ENCODE data around the gene ADGRG6.
A peak's percentile ranks its signal among the peaks of the same experiment; 100 is the strongest.

ADGRG6 gene

DNA sequence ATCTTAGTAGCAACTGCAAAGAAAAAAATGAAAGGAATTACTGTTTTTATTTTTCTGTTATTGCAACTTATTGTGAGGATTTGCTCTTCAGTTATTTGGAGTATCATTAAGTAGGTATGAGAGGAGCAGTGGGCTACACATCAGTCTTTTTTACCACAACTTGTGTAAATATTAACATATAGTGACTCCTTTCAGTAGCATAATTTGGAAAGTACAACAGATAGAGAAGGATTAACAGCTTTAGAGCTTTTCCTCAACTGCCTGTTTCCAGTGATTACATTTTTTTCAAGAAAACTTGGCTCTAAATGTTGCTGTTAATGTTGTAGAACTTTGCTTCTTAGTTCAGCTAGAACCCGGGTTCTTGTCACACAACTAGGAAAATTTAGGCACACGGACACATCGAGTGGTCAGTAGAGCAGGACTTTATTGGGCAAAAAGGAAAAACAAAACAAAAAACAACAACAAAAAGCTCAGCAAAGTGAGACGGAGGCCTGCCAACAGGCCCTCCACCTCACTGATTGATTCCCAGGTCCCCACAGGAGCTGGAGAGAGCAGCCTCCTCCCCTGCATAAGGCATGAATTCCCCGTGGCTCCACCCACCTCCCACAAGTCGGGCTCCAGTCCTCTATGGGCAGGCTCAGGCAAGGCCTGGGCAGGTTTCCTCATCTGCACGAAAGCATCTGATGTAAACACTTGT lies 75.1 kb downstream of the ADGRG6 start:
- DNase-seq (ENCODE audit: low spot score): peak; percentile 25

DNA sequence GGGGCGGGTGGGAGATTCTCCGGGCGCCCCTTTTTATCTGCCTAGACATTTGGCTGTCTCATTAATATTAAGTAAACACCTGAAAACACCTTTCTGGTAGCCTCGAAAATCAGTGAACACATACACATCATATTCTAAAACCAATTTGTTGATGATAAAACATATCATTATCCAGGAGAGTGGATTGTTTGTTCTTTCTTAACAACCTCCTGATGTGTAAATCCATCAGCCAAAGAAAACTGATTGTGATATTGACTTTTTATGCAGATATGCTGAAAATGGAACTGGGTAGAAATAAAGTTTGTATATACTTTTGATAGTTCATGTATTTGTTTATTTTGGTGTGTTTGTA lies 75.7 kb downstream of the ADGRG6 start:
- no peak for DNase-seq (ENCODE audit: low spot score)

DNA sequence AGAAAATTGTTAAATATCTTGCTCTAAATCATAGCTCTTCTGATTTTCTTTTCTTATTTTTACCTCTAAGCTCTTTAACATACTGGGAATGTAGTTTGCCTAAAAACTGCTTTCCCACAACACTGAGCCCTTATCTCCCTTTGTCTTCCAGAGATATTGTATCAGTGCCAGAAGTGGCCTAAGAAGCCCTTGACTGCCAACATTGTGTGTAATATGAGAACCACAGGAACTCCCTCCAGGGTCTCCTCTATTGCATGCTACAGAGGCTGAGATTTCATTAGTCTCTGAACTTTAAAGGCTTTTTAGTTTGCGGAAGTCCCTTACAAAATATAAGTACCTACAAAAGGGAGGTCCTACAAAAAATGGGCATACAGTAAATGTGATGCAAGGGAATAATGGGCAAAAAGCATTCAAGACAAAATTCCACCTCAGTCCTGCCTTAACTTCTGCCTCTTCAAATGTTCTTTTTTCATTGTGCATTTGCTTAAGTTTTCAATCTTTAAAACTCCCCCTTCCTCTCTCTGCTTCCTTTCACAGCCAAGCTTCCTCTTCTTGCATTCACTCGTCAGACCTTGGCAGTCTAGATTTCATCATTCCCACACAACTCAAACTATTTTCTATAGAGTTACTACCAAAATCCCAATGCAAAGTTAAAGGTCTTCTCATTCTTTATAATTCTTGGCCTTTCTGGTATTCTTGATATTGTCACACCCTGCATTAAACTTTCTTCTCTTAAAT lies 76.5 kb downstream of the ADGRG6 start:
- DNase-seq (ENCODE audit: low spot score): peak; percentile 29

DNA sequence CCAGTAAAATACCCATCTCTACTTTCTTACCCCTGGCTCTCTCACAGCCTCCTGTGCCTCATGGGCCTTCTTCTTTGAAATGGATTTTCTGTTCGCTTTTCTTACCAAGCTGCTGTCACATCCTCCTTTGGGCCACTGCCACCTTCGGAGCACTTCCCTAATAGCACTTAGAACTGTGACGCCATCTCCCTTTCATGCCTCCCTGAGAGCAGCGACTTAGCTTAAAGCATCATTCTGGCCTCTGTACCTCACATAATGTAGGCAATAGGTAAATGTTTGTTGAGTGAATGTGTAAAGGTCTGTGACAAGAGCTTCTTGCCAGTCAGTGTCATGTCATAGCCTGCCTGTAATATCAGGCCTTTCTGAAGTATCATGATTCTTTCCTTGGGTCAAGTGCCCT lies 78.8 kb downstream of the ADGRG6 start:
- DNase-seq (ENCODE audit: low spot score): no peak

DNA sequence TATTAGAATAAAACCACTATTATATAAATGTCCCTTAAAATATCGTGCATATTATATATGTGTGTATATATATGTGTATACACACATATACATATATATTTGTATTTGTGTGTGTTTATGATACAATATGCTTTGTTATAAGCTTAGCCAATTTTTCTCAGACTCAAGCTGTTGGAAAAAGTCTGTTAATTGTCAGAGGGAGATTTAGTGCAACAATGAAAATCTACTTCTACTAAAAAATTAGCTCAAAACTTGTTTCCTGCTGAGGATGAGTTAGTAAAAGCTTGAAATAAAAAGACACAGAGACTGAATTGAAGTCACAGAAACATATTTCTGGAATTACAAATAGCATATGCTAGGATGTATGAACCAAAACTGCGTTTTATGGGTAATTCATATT lies 79.4 kb downstream of the ADGRG6 start:
- no peak for DNase-seq (ENCODE audit: low spot score)

DNA sequence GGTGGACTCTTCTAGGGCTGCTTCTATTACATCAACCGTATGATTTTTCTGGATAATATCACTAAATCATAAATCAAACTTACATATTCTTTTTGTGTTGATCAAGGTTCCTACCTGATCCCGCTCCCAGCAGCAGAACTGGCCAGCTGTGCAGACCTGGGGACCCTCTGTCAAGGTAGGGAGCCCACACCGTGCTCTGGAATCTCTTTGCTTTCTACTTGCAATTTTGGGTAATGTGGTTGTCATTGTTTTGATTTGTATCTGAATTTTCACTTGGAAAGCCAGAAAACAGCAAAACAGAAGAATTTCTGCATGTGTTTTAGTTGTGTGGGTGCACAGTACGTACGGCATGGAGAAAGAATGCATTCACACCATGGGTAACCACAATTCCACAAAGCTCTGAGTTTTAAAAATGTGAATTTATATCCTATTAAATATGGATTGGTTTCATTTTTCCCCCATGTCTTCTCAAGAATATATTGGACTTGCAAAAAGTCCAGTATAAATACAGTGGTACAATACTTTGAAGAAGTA lies 80.1 kb downstream of the ADGRG6 start:
- DNase-seq (ENCODE audit: low spot score): no peak

DNA sequence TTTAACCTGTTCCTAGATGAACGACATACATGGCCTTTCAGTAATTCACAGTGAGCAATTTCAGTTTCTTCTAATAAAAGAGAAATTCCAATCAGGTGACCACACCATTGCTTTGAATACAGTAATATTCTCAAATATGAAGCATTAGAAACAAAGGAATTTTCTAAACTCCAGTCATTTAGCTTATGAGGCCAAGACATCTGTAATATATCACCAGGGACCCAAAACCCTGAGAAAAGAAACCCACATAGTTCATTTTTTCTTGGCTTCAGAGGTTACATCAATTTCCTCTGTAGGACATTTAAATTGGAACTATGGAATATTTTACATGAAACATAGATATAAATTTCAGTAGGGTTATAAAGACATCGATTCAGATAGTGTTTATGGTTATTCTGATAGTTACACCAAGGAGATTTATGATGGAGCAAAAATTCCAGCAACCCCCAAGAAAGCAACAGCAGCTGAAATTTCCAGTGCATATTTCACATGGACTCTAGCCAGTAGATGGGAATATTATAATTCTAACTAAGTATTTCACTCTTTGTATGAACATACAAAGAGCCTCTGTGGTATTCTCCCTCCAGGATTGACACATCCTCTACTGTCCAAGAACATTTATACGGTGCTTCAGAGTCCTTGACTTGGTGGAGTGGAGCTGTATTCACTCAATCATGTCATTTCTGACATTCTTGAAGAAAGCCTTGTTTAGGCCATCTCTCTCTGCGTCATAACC lies 82.9 kb downstream of the ADGRG6 start:
- no peak for DNase-seq (ENCODE audit: low spot score)

DNA sequence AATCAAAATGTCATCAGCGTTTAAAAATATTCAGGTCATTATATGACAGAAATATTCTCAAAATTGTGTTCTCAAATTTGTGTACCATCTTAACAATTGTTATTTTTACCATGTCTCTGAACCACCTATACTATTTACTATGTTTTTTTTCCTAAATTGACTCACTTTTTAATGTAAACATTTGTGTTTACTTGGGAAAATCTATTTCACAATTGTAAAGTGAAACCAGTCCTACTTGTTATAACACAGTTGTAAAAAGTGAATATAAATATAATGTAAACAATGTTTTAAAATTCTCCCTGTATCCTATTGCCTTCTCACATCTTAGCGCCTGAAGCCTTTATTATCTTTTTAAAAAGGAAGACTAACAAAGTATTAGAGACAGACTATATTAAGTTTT lies 83.5 kb downstream of the ADGRG6 start:
- no peak for DNase-seq (ENCODE audit: low spot score)

DNA sequence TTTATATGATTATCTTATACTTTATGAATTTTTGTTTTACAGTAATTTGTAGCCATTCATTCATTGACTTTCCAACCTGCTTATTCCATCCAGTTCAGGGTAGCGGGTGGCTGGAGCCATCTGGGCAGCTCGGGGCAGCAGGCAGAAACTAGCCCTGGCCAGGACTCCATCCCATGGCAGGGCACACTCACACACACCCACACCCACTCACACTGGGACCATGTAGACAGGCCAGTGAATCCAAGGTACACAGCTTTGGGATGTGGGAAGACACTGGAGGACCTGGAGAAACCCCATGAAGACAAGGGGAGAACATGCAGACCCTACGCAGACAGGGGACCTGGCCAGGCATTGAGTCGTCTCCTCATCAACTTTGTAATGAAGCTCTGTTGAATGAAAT lies 84.8 kb downstream of the ADGRG6 start:
- DNase-seq (ENCODE audit: low spot score): no peak

DNA sequence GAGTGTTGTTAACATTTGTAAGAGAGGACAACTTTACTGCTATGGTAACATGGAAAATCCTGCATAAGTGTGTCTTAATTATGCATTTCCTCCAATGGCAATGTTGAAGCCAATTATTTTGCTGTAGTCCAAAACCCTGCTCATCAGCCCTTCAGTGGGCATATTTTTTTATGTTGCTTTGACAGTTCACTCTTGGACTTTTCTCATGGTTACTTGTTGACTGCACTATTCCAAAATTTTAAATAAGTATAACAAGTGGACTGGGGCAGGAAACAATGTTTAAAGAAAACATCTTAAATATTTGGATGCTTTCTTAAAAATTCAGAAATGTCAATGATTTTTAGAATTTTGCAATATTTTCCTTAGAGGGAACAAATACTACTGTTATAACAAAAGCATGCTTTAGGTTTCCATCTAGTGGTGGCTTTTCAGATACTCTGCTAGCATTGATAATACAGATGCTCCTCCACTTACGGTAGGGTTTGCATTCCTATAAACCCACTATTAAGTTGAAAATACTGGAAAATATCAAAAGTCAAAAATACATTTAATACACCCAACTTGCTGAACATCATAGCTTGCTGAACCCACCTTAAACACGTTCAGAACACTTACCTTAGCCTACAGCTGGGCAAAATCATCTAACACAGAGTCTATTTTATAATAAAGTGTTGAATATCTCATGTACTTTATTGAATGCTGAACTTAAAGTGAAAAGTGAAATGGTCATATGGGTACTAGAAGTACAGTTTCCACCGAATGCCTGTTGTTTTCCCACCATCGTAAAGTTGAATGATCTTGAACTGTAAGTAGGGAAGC lies 86.4 kb downstream of the ADGRG6 start:
- no peak for DNase-seq (ENCODE audit: low spot score)

DNA sequence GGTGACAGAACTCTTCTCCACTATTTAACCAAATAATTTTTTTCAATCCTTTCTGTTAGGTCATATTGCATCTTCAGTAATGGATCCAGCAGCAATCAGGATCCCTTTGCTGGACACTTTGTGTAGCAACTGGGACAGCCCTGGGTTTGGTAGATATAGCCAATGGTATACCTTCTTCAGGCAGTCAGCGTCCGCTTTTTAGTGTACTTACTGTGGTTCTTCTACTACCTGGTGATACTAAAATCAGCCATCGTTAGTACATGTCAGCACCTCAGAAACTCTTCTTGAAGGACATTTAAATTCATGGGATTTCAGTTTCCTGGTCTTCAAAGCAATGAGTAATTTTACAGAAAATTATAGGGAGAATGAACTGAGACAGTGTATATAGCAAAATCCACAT lies 93.5 kb downstream of the ADGRG6 start:
- no peak for DNase-seq (ENCODE audit: low spot score)

DNA sequence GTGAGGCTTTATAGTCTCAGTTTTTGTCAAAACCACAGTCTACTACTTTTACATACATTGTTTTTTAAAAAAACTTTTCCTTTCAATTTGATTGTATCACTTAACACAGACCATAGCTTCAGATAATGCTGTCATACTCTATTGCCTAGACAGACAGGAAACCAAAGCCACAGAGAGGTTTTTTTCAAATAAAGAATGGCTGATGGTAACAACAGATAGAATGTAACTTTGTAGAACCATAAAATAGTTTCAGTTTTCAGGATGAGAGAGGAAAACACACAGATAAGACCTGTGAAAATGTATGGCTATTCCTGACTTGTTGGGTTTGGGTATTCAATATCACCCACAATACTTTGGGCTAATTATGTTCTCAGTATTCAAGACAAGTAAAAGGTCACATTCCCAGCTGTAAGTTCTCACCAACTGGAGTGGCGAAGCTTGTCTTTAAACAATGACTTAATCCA lies 94.0 kb downstream of the ADGRG6 start:
- no peak for DNase-seq (ENCODE audit: low spot score)

DNA sequence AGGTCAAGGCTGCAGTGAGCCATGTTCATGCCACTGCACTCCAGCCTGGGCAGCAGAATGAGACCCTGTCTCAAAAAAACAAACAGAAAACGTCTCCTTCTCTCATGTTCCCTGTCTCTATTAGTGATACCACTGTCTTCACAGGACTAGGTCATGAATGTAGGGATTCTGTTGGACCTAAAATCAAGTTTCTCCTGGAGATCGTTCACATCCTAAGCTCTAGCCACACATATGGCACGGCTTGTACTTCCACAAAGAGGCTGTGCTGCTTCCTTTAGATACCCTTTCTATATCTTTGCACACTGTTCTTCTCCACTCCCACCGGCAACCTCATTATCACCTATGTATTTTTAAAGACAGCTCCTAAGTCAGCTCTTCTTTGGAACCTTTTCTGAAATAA lies 96.5 kb downstream of the ADGRG6 start:
- DNase-seq (ENCODE audit: low spot score): no peak

DNA sequence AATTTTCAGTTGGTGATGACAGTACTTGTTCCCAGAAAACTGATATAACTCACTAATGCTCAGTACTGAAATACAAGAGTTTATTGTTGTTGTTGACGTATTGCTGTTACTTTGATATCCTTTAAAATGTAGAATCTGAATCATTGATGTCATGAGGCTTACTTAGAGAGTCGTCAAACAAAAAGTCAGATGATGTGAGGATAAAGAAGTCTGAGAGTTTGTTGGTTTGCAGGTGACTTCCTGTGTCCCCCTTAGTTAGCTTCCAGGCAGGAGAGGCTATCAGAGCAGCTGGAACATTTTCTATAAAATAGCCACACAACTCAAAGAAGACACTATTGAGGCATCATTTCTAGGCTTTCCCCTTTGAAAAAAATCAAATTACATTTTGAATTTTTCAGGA lies 97.9 kb downstream of the ADGRG6 start:
- DNase-seq (ENCODE audit: low spot score): no peak

DNA sequence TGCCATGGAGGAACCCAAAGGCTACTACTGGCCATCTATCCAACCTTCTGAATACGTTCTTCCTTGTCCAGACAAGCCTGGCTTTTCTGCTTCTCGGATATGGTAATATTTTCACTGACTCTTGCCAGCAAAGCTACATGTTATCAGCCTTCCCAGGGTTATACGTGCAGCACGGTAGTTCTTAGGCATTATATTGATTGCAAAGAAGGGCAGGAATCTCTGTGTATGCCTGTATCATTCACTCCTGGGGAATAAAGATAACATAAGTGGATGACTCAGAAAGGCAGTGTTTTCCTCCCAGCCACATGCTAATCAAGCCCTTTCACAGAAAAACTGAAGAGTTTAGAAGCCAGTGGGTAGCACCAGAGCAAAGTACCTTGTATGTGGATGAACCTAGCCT lies 98.7 kb downstream of the ADGRG6 start:
- no peak for DNase-seq (ENCODE audit: low spot score)

DNA sequence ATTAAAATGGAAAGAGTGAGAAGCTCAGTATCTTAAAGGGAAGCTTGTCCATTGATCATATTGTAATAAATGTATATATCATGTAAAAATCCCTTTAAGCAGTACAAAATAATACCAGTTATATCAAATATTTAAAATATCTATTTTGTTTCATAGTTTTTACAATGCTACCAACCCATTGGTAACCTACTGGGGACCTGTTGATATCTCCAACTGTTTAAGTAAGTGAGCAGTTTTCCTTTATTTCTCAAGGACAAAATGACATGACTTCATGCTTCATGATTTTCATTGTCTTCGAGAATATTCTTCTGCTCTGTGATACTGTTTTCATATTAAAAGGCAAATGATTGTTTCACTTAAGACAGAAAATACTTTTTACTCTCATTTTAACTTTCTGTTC lies 100.0 kb downstream of the ADGRG6 start:
- DNase-seq (ENCODE audit: low spot score): no peak

DNA sequence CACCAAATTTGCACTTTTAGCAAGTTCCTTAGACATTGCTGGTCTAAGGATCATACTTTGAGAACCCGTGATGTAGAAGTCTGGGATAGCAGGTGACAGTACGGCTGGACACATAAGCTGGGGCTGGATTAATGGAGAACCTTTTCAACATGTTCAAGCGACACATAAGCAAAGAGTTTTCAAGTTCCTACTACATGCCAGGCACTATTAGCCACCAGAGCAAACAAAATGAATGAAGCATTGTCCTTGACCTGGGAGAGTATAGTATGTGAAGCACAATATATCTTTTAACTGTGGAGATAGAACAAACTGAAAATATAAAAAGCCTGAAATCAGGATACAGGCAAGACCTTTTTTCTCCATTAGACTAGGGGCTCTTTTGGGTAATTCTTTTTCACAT lies 102.9 kb downstream of the ADGRG6 start:
- DNase-seq (ENCODE audit: low spot score): no peak

DNA sequence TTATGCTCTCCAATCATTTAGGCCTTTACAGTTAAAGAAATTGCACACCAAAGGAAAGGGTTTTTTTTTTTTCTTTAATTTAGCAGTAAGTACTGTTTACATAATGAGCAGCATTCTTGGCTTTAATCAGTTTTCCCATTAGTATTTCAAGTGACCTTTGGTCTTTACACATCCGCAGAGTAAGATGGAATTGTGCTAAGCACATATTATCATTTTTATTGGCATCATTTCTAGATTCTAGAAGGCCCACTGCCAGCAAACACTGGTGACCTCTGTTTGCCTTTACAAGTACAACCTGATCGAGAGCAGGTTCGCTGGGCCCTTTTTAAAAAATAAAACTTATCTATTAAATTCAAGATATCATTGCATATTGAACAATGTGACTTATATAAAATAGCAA lies 104.3 kb downstream of the ADGRG6 start:
- DNase-seq (ENCODE audit: low spot score): no peak

DNA sequence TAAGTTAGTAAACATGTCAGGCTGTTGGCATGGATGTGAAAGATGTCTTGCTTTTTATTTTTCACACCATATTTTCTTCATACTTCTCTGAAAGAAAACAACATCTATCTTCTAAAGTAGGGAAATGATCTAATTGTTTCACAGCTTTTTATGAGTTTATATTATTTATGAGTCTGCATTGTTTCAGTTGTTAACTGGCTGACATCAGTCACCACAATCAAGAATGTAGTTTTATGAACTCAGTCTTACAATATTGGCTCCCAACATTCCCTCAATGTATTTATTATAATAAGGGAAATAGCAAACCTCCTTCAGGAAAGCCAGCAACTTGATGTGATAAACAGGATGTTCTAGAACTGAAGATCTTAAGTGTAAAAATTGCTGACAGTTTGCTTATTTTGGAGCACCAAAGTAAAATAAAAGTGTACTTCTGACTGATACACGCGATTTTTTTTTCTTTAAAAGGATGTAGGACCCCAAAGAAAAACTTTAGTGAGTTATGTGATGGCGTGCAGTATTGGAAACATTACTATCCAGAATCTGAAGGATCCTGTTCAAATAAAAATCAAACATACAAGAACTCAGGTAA lies 106.0 kb downstream of the ADGRG6 start:
- no peak for DNase-seq (ENCODE audit: low spot score)

DNA sequence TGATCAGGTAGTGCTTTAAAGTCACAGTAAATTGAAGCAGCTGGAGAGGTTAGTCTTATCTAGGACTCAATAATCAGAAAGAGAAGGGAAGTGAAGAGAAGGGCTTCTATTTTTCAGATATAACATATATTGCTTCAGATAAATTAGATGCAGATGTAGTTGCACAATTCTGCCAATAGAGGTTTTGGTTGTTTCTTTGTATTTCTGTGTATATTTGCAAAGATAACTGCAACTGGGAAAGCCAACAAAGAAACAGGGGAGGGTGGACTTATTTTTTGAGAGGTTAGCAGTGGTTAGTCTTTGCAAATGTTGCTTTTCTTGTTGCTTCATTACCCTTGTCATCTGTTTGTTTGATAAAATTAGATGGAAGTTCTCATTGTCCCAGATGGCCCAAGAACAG lies 106.6 kb downstream of the ADGRG6 start:
- DNase-seq (ENCODE audit: low spot score): no peak

DNA sequence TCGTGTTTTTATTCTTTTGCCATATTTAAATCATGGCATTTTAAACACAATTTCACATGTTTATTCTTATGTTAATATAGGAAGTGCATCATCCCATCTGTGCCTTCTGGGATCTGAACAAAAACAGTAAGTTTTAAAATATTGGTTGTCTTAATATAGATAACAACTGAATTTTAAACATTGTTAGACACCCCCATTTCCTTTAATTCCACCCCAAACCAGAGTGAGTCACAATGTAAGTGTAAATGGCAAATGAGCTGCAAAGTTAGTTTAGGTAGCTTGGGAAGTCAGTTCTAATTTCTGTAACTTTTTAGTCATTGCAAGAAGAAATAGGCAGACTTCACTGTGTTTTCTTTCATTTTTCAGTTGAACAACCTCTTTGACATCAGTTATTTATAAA lies 108.0 kb downstream of the ADGRG6 start:
- no peak for DNase-seq (ENCODE audit: low spot score)

DNA sequence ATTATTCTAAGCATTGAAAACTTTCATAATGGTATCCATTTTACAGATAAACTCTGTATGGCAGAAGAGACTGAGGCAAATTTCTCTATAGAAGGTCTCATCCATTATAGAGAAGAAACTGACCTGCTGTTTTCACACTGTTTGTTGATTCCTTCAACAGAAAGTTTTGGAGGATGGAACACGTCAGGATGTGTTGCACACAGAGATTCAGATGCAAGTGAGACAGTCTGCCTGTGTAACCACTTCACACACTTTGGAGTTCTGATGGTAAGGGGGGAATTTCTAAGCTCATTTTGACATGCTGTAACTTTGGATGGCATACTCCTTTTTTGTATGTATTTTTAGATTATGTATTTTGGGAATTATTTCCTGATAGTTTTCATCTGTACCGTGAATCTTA lies 109.3 kb downstream of the ADGRG6 start:
- DNase-seq (ENCODE audit: low spot score): no peak

All from D341Med (cell line).